WTC11 (cell line): ENCODE measurements around the gene HSPA6. TPM values are rescaled to one million over a fixed set of nuclear protein-coding genes. Genes with fewer than 3 reads are reported as not detected.

ENCODE experiments used
- ATAC-seq: fragments of 200-7000 bp; cut with Tn5 transposase; 2 replicates; pipeline ENCODE4 v1.10.0; 2021; ENCODE audit warnings: mild to moderate bottlenecking, moderate library complexity
- CTCF ChIA-PET: fragments of 300-600 bp; sonication (Branson Sonifier 250); formaldehyde crosslinking; loops from one replicate; lab custom pipeline; 2021; ENCODE audit warnings: antibody characterized with exemption; lab: Charles Lee
- POLR2A ChIA-PET: fragments of 350-600 bp; sonication (Branson Sonifier 250); formaldehyde crosslinking; loops from one replicate; lab custom pipeline; 2021; ENCODE audit warnings: antibody characterized with exemption; lab: Charles Lee
- DNase-seq: peaks from one replicate; pipeline ENCODE4 v3.0.0; 2021; ENCODE audit warnings: low spot score
- H3K27ac Mint-ChIP-seq: 2 replicates; pipeline ENCODE4 v1.8.0; 2021; ENCODE audit warnings: mixed read lengths
- H3K27me3 Mint-ChIP-seq: 2 replicates; pipeline ENCODE4 v1.8.0; 2021; ENCODE audit warnings: low read depth, mild to moderate bottlenecking, moderate library complexity, mixed read lengths
- H3K36me3 Mint-ChIP-seq: 2 replicates; pipeline ENCODE4 v1.8.0; 2021; ENCODE audit warnings: mixed read lengths
- H3K4me1 Mint-ChIP-seq: 2 replicates; pipeline ENCODE4 v1.8.0; 2022; ENCODE audit warnings: mixed read lengths
- H3K4me3 Mint-ChIP-seq: 2 replicates; pipeline ENCODE4 v1.8.0; 2021; ENCODE audit warnings: mild to moderate bottlenecking, moderate library complexity, mixed read lengths
- H3K9me3 Mint-ChIP-seq: 2 replicates; pipeline ENCODE4 v1.8.0; 2021; ENCODE audit warnings: mixed read lengths
- ELF4 ChIP-seq: sonication (generic); formaldehyde crosslinking; IDR thresholded peaks from 2 replicates; pipeline ENCODE4 v1.8.1; 2022; ENCODE audit warnings: low read depth, mild to moderate bottlenecking, moderate library complexity, missing genetic modification reagents
- FOXJ3 ChIP-seq: sonication (generic); formaldehyde crosslinking; IDR thresholded peaks from 2 replicates; pipeline ENCODE4 v1.9.0; 2021; ENCODE audit warnings: missing genetic modification reagents, mild to moderate bottlenecking, borderline replicate concordance
- FOXP1 ChIP-seq: sonication (generic); formaldehyde crosslinking; IDR thresholded peaks from 2 replicates; pipeline ENCODE4 v1.8.0; 2022; ENCODE audit warnings: missing genetic modification reagents, mild to moderate bottlenecking, moderate library complexity, borderline replicate concordance
- GABPB1 ChIP-seq: sonication (generic); formaldehyde crosslinking; IDR thresholded peaks from 2 replicates; pipeline ENCODE4 v1.8.1; 2023; ENCODE audit warnings: mild to moderate bottlenecking, missing genetic modification reagents
- GTF2I ChIP-seq: fragments of 250-450 bp; sonication (Bioruptor Pico); conservative IDR thresholded peaks from 2 replicates; pipeline ENCODE4 v1.4.0; 2021; ENCODE audit warnings: mild to moderate bottlenecking
- JAZF1 ChIP-seq: fragments of 250-450 bp; sonication (Bioruptor Pico); IDR thresholded peaks from 2 replicates; pipeline ENCODE4 v1.9.0; 2021; ENCODE audit warnings: moderate library complexity, mild to moderate bottlenecking, inconsistent platforms
- MXD4 ChIP-seq: fragments of 250-450 bp; sonication (Bioruptor Pico); IDR thresholded peaks from 2 replicates; pipeline ENCODE4 v1.8.0; 2021; ENCODE audit warnings: mild to moderate bottlenecking, moderate library complexity, borderline replicate concordance
- NFE2L1 ChIP-seq: sonication (generic); formaldehyde crosslinking; IDR thresholded peaks from 2 replicates; pipeline ENCODE4 v1.8.1; 2023; ENCODE audit warnings: missing genetic modification reagents
- NFYB ChIP-seq: sonication (generic); formaldehyde crosslinking; conservative IDR thresholded peaks from 2 replicates; pipeline ENCODE4 v1.8.0; 2022; ENCODE audit warnings: low read depth, missing genetic modification reagents
- NR2C2 ChIP-seq: sonication (generic); formaldehyde crosslinking; IDR thresholded peaks from 2 replicates; pipeline ENCODE4 v1.8.0; 2022; ENCODE audit warnings: mild to moderate bottlenecking, missing genetic modification reagents
- RELA ChIP-seq: sonication (generic); formaldehyde crosslinking; IDR thresholded peaks from 2 replicates; pipeline ENCODE4 v1.8.1; 2022; ENCODE audit warnings: missing genetic modification reagents, mild to moderate bottlenecking, borderline replicate concordance
- SOX15 ChIP-seq: fragments of 250-450 bp; sonication (Bioruptor Pico); IDR thresholded peaks from 2 replicates; pipeline ENCODE4 v1.9.0; 2021; ENCODE audit warnings: mild to moderate bottlenecking
- total RNA-seq: library from RNA; stranded (reverse); gene quantifications from 3 replicates; pipeline ENCODE4 v1.2.3, GENCODE V29; 2021
- TF ChIP-seq, protein P1 (sequence below): fragments of 250-450 bp; sonication (Bioruptor Pico); IDR thresholded peaks from 2 replicates; pipeline ENCODE4 v2.1.2; 2022; ENCODE audit warnings: mild to moderate bottlenecking, moderate library complexity
- TF ChIP-seq, protein P2 (sequence below): sonication (generic); formaldehyde crosslinking; IDR thresholded peaks from 2 replicates; pipeline ENCODE4 v1.8.1; 2022; ENCODE audit warnings: low read depth, mild to moderate bottlenecking, moderate library complexity, missing genetic modification reagents, borderline replicate concordance
- TF ChIP-seq, protein P3 (sequence below): sonication (generic); formaldehyde crosslinking; IDR thresholded peaks from 2 replicates; pipeline ENCODE4 v1.8.1; 2022; ENCODE audit warnings: missing genetic modification reagents, borderline replicate concordance
- TF ChIP-seq, protein P4 (sequence below): sonication (generic); formaldehyde crosslinking; IDR thresholded peaks from 2 replicates; pipeline ENCODE4 v1.8.0; 2022; ENCODE audit warnings: mild to moderate bottlenecking, missing genetic modification reagents
- TF ChIP-seq, protein P5 (sequence below): sonication (generic); formaldehyde crosslinking; IDR thresholded peaks from 2 replicates; pipeline ENCODE4 v1.8.1; 2023; ENCODE audit warnings: mild to moderate bottlenecking, missing genetic modification reagents, borderline replicate concordance
- TF ChIP-seq, protein P6 (sequence below): sonication (generic); formaldehyde crosslinking; IDR thresholded peaks from 2 replicates; pipeline ENCODE4 v1.8.1; 2023; ENCODE audit warnings: mild to moderate bottlenecking, moderate library complexity, missing genetic modification reagents
- TF ChIP-seq, protein P7 (sequence below): sonication (generic); formaldehyde crosslinking; IDR thresholded peaks from 2 replicates; pipeline ENCODE4 v1.8.1; 2022; ENCODE audit warnings: low read depth, missing genetic modification reagents, borderline replicate concordance
- TF ChIP-seq, protein P8 (sequence below): sonication (generic); formaldehyde crosslinking; IDR thresholded peaks from 2 replicates; pipeline ENCODE4 v1.8.1; 2022; ENCODE audit warnings: mild to moderate bottlenecking, moderate library complexity, missing genetic modification reagents

Gene HSPA6
- total RNA-seq, 1 experiment from 2014 or later: 0.22 TPM

DNA sequence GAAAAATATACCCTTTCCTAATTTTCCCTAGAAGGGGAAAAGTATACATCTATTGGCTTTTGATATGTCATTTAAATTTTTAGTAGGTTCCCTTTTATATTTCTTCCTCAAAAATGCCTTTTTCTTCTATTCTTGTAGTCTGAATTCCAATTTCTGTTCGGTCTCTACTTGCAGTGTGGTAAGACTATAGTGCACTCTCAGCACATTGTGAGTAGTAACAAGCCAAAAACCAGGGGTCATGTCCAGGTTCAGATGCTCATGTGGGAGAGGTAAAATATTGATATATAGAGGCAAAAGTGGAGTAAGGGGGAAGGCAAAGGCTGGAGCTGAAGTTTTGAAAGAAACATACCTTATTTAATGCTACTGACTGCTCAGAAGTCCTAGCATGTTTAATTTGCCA lies 23.1 kb upstream of the HSPA6 start:
- Mint-ChIP-seq H3K27me3 (peaks cover 3% of the 10 kb centered on the region; the same call in 1 of the 2 replicates), H3K4me1 (peaks cover 3% of the 10 kb centered on the region), H3K27ac (no peak overlapping the region), H3K4me3 (no peak overlapping the region), H3K36me3 (no peaks in the 10 kb centered on the region), H3K9me3 (no peaks in the 10 kb centered on the region)
- POLR2A ChIA-PET: no interaction called here
- no peak for TF ChIP-seq NFYB
- no peak for TF ChIP-seq JAZF1 (CRISPR knock-in tag)
- no peak for DNase-seq
- CTCF ChIA-PET: no interaction called here
- ATAC-seq: no peak

DNA sequence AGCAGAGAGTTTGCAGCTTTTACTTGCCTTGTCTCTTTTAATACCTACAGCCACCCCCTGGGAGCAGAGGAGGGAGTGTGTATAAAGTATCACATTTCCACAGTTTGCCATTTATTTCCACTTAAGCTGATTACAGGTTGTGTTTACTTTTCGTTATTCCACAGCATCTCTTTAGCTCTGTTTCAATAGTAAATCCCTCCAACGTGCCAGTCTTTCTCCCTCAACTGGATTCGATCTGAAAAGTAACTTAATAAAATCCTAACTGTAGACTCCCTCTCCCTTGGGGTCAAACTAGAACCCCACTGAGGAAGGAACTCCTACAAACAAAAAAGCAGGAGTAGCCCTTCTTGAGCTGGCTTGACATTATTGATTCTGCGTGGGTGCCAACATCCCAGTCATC lies 22.2 kb upstream of the HSPA6 start:
- peaks cover 3% of the 10 kb centered on the region; the same call in 1 of the 2 replicates for H3K27me3 Mint-ChIP-seq
- H3K36me3 Mint-ChIP-seq: no peaks in the 10 kb centered on the region
- H3K9me3 Mint-ChIP-seq: no peaks in the 10 kb centered on the region
- POLR2A ChIA-PET: no interaction called here
- DNase-seq (no peak), ATAC-seq (no peak)
- H3K4me1 Mint-ChIP-seq: peaks cover 13% of the 10 kb centered on the region
- CTCF ChIA-PET: no interaction called here
- no peak overlapping the region for H3K4me3 Mint-ChIP-seq
- no peak overlapping the region for H3K27ac Mint-ChIP-seq
- no peak for TF ChIP-seq NR2C2 (CRISPR knock-in tag)
- TF ChIP-seq NFE2L1: no peak
- TF ChIP-seq FOXP1 (CRISPR knock-in tag): no peak
- TF ChIP-seq, protein P1, sequence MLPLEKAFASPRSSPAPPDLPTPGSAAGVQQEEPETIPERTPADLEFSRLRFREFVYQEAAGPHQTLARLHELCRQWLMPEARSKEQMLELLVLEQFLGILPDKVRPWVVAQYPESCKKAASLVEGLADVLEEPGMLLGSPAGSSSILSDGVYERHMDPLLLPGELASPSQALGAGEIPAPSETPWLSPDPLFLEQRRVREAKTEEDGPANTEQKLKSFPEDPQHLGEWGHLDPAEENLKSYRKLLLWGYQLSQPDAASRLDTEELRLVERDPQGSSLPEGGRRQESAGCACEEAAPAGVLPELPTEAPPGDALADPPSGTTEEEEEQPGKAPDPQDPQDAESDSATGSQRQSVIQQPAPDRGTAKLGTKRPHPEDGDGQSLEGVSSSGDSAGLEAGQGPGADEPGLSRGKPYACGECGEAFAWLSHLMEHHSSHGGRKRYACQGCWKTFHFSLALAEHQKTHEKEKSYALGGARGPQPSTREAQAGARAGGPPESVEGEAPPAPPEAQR (CRISPR knock-in tag): no peak
- TF ChIP-seq, protein P2, sequence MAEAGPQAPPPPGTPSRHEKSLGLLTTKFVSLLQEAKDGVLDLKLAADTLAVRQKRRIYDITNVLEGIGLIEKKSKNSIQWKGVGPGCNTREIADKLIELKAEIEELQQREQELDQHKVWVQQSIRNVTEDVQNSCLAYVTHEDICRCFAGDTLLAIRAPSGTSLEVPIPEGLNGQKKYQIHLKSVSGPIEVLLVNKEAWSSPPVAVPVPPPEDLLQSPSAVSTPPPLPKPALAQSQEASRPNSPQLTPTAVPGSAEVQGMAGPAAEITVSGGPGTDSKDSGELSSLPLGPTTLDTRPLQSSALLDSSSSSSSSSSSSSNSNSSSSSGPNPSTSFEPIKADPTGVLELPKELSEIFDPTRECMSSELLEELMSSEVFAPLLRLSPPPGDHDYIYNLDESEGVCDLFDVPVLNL (CRISPR knock-in tag): no peak
- TF ChIP-seq, protein P3, sequence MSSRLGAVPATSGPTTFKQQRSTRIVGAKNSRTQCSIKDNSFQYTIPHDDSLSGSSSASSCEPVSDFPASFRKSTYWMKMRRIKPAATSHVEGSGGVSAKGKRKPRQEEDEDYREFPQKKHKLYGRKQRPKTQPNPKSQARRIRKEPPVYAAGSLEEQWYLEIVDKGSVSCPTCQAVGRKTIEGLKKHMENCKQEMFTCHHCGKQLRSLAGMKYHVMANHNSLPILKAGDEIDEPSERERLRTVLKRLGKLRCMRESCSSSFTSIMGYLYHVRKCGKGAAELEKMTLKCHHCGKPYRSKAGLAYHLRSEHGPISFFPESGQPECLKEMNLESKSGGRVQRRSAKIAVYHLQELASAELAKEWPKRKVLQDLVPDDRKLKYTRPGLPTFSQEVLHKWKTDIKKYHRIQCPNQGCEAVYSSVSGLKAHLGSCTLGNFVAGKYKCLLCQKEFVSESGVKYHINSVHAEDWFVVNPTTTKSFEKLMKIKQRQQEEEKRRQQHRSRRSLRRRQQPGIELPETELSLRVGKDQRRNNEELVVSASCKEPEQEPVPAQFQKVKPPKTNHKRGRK (CRISPR knock-in tag): no peak
- no peak for TF ChIP-seq RELA (CRISPR knock-in tag)
- no peak for TF ChIP-seq ELF4 (CRISPR knock-in tag)
- no peak for TF ChIP-seq GABPB1
- no peak for TF ChIP-seq GTF2I (CRISPR knock-in tag)
- TF ChIP-seq, protein P4, sequence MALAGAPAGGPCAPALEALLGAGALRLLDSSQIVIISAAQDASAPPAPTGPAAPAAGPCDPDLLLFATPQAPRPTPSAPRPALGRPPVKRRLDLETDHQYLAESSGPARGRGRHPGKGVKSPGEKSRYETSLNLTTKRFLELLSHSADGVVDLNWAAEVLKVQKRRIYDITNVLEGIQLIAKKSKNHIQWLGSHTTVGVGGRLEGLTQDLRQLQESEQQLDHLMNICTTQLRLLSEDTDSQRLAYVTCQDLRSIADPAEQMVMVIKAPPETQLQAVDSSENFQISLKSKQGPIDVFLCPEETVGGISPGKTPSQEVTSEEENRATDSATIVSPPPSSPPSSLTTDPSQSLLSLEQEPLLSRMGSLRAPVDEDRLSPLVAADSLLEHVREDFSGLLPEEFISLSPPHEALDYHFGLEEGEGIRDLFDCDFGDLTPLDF (CRISPR knock-in tag): no peak
- TF ChIP-seq SOX15 (CRISPR knock-in tag): no peak
- TF ChIP-seq MXD4 (CRISPR knock-in tag): no peak
- TF ChIP-seq, protein P5, sequence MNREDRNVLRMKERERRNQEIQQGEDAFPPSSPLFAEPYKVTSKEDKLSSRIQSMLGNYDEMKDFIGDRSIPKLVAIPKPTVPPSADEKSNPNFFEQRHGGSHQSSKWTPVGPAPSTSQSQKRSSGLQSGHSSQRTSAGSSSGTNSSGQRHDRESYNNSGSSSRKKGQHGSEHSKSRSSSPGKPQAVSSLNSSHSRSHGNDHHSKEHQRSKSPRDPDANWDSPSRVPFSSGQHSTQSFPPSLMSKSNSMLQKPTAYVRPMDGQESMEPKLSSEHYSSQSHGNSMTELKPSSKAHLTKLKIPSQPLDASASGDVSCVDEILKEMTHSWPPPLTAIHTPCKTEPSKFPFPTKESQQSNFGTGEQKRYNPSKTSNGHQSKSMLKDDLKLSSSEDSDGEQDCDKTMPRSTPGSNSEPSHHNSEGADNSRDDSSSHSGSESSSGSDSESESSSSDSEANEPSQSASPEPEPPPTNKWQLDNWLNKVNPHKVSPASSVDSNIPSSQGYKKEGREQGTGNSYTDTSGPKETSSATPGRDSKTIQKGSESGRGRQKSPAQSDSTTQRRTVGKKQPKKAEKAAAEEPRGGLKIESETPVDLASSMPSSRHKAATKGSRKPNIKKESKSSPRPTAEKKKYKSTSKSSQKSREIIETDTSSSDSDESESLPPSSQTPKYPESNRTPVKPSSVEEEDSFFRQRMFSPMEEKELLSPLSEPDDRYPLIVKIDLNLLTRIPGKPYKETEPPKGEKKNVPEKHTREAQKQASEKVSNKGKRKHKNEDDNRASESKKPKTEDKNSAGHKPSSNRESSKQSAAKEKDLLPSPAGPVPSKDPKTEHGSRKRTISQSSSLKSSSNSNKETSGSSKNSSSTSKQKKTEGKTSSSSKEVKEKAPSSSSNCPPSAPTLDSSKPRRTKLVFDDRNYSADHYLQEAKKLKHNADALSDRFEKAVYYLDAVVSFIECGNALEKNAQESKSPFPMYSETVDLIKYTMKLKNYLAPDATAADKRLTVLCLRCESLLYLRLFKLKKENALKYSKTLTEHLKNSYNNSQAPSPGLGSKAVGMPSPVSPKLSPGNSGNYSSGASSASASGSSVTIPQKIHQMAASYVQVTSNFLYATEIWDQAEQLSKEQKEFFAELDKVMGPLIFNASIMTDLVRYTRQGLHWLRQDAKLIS (CRISPR knock-in tag): no peak
- no peak for TF ChIP-seq FOXJ3
- TF ChIP-seq, protein P6, sequence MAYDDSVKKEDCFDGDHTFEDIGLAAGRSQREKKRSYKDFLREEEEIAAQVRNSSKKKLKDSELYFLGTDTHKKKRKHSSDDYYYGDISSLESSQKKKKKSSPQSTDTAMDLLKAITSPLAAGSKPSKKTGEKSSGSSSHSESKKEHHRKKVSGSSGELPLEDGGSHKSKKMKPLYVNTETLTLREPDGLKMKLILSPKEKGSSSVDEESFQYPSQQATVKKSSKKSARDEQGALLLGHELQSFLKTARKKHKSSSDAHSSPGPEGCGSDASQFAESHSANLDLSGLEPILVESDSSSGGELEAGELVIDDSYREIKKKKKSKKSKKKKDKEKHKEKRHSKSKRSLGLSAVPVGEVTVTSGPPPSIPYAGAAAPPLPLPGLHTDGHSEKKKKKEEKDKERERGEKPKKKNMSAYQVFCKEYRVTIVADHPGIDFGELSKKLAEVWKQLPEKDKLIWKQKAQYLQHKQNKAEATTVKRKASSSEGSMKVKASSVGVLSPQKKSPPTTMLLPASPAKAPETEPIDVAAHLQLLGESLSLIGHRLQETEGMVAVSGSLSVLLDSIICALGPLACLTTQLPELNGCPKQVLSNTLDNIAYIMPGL (CRISPR knock-in tag): no peak
- TF ChIP-seq, protein P7, sequence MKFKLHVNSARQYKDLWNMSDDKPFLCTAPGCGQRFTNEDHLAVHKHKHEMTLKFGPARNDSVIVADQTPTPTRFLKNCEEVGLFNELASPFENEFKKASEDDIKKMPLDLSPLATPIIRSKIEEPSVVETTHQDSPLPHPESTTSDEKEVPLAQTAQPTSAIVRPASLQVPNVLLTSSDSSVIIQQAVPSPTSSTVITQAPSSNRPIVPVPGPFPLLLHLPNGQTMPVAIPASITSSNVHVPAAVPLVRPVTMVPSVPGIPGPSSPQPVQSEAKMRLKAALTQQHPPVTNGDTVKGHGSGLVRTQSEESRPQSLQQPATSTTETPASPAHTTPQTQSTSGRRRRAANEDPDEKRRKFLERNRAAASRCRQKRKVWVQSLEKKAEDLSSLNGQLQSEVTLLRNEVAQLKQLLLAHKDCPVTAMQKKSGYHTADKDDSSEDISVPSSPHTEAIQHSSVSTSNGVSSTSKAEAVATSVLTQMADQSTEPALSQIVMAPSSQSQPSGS (CRISPR knock-in tag): no peak
- TF ChIP-seq, protein P8, sequence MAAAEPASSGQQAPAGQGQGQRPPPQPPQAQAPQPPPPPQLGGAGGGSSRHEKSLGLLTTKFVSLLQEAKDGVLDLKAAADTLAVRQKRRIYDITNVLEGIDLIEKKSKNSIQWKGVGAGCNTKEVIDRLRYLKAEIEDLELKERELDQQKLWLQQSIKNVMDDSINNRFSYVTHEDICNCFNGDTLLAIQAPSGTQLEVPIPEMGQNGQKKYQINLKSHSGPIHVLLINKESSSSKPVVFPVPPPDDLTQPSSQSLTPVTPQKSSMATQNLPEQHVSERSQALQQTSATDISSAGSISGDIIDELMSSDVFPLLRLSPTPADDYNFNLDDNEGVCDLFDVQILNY (CRISPR knock-in tag): no peak
